ENCODE results near the gene ZYG11A.
"Not testable (repeated sequence)": the region's sequence is repeated elsewhere in the genome, so short reads cannot be mapped to it uniquely, and the experiment has no call there.

The ZYG11A gene

DNA sequence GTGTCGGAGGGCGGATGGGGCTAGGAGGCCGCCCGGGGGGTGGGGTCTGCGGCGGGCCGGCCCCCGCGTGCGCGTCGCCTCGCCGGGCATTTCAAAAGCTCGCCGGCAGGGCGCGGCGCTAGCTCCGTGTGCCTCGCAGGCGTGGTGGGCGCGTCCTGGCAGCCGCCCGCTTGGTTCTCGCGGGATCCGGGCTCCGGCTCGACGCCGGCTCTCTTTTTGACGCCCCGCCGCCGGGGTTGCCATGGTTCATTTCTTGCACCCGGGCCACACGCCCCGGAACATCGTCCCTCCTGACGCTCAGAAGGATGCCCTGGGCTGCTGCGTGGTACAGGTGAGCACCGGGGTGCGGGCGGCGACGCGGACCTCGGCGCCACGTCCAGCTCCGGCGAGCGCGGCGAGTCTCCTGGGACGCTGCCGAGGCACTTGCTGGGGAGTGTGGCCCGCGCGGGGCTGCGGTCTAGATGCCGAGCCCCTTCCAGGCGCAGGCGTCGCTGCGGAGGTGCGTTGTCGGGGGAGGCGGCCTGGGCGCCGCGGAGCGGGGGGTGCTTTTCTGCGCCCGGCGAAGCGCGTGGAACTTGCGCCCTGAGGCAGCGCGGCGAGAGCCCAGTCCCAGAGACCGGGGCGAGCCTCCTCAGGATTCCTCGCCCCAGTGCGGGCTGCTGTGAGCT is at the start of gene ZYG11A:
Gene ZYG11A (plus strand): TSS at position 118 of the 668 bp plus-strand sequence. CDS start 124 bp downstream, at position 242.
- peak; percentile 60 for DNase-seq (ENCODE audit: low read depth)

DNA sequence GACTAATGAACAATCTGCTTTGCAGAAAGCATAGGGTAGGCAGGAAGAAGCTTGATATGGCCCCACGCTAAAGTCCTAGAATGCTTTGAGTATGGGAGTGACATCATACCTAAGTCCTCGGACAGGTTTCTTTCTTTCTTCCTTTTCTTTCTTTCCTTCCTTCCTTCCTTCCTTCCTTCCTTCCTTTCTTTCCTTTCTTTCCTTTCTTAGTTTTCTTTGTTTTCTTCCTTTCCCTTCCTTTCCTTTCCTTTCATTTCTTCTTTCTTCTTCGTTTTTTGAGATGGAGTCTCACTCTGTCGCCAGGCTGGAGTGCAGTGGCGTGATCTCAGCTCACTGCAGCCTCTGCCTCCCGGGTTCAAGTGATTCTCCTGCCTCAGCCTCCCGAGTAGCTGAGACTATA is 48.8 kb upstream of the ZYG11A start:
- DNase-seq (ENCODE audit: low read depth): not testable (repeated sequence)

DNA sequence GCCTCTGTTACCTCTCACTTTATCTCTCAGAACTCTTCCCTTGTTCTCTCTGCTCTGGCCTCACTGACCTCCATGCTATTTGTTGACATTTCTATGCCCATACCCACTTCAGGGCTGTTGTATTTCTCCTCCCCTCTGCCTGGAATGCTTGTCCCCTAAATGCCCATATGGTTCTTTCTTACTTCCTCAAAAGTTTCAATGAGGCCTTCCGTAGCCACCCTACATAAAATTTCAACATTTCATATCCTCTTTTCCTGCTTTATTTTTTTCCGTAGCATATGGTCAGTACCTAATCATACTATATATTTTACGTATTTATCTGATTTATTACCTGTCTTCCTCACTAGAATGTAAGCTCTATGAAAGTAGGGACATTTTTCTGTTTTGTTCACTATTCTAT is 47.1 kb upstream of the ZYG11A start:
- DNase-seq (ENCODE audit: low read depth): no peak

DNA sequence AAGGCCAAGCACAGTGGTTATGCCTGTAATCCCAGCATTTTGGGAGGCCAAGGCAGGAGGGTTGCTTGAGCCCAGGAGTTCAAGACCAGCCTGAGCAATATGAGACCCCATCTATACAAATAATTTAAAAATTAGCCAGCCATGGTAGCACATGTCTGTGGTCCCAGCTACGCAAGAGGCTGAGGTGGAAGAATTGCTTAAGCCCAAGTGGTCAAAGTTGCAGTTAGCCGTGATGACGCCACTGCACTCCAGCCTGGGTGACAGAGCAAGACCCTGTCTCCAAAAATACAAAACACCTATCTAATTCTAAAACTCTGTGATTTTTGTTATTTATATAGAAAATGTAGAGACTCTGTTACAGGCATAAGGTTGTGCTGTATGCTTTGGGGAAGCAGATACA is 44.2 kb upstream of the ZYG11A start:
- no peak for DNase-seq (ENCODE audit: low read depth)

DNA sequence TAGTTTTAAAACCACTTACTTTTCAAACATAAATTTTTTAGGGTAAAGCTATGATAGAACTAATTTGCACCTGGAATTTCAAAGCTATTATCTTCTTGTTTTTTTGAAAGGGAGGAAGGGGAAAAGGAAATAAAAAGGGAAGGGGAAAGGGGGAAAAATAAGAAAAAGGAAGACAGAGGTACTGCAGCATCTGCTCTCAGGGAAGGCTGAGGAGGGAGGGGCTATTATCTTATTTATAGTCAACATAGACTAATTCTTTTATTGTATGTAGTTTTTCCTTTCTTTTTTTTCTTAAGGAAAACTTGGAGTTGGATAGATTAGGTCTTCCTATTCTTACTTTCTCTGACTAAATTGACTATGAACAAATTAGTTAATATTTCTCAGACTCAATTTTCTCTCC is 41.5 kb upstream of the ZYG11A start:
- DNase-seq (ENCODE audit: low read depth): no peak

DNA sequence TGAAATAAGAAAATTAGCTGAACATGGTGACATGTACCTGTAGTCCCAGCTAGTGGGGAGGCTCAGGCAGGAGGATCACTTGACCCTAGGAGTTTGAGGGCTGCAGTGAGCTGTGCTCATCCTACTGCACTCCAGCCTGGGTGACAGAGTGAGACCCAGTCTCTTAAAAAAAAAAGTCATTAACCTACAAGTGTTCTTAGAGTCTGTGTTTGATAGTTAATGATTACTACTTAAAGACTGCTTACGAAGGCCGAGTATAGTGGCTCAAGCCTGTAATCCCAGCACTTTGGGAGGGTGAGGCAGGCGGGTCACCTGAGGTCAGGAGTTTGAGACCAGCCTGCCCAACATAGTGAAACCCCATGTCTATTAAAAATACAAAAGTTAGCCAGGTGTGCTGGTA is 38.5 kb upstream of the ZYG11A start:
- not testable (repeated sequence) for DNase-seq (ENCODE audit: low read depth)

DNA sequence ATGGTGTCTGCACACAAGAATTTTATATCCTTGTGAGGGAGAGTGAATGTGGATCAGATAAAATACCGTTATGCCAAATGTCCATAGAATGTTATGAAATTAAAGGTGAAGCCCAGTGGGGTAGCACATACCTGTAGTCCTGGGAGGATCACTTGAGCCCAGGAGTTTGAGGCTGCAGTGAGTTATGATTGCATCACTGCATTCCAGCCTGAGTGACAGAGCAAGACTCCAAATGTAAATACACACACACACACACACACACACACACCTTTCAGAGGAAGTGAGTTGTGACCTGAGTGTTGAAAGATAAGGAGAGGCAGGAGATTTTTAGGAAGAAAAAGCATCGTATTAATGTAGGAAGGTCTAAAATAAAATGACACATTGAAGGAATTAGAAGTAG is 28.1 kb upstream of the ZYG11A start:
- no peak for DNase-seq (ENCODE audit: low read depth)

DNA sequence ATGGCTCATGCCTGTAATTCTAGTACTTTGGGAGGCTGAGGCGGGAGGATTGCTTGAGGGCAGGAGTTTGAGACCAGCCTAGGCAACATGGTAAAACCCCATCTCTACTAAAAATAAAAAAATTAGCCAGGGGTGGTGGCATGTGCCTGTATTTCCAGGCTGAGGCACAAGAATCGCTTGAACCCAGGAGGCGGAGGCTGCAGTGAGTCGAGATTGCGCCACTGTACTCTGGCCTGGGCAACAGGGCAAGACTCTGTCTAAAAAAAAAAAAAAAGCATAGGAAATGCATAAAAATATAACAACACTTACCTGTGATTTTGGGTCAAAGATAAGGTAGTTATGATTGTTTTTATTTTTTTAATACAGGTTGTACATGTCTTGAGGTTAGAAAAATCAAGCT is 21.7 kb upstream of the ZYG11A start:
- DNase-seq (ENCODE audit: low read depth): not testable (repeated sequence)

DNA sequence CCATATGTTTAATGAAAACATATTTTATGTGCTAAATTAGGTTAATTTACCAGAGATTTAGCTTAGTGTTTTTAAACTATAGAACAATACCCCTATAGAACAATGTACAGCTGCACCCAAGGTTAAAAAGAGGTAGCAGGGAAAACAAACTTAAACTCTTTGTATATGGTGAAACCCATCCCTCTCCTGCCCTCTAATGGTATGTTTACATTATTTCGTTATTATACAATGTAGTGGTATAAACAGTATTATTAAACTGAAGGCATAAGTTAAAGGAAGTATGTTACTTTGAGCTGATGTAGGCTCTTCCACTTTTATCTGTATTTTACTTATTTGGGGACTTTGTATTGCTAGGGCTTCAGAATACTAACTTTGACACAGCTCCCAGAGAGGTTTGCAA is 16.7 kb upstream of the ZYG11A start:
- no peak for DNase-seq (ENCODE audit: low read depth)

DNA sequence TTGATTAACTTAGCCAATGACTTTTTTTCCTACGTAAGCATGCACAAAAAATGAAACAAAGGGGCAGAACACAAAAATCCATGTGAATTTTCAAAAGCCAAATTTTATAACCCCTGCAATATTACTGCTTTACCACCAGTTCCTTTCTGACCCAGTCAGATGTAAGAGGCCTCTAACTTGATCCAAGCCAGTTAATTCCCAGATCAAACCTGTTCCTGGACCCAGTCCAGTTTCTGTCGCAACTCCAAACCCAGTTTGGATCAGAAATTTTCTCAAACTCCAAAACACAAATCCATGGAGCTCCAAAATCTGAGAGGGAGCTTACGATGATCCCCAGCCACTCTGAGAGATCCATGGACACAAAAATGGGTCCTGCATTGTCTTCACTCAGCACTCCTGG is 7.8 kb upstream of the ZYG11A start:
- DNase-seq (ENCODE audit: low read depth): no peak

DNA sequence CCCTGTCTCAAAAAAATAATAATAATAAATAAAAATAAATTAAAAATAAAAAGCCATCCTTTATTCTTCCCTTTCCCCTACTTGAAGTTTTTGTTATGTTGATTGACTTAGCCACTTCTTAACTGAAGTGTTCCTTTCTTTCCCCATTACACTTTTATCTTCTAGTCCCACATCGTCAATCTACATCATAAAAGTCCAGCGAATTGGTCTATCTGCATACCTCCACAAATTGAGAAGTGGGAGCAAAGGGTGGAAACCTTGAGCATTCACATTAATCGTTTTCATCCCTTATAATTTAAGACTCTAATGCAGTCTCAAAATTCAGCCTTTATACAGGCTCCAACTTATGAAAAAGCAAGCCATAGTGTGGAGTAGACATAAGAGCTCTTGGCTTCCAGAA is 6.5 kb upstream of the ZYG11A start:
- DNase-seq (ENCODE audit: low read depth): no peak

DNA sequence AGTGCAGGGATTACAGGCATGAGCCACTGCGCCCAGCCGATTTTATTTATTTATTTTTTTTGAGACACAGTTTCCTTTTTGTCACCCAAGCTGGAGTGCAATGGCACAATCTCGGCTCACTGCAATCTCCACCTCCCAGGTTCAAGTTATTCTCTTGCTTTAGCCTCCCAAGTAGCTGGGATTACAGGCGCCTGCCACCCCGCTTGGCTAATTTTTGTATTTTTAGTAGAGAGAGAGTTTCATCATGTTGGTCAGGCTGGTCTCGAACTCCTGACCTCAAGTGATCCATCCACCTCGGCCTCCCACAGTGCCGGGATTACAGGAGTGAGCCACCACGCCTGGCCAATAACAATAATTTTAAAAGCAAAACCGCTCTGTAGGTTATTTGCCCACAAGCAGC is 3.4 kb upstream of the ZYG11A start:
- not testable (repeated sequence) for DNase-seq (ENCODE audit: low read depth)

DNA sequence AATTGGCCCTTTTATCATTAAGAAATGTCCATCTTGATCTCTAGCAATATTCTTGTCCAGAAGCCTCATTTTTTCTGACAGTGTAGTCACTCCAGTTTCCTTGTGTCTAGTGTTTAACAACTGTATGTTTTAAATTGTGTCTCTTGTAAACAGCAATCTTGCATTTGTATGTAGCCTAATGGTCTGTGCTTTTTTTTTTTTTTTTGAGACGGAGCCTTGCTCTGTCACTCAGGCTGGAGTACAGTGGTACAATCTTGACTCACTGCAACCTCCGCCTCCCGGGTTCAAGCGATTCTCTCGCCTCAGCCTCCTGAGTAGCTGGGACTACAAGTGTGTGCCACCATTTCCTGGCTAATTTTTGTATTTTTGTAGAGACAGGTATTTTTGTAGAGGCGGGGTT is 2.6 kb downstream of the ZYG11A start:
- DNase-seq (ENCODE audit: low read depth): not testable (repeated sequence)

DNA sequence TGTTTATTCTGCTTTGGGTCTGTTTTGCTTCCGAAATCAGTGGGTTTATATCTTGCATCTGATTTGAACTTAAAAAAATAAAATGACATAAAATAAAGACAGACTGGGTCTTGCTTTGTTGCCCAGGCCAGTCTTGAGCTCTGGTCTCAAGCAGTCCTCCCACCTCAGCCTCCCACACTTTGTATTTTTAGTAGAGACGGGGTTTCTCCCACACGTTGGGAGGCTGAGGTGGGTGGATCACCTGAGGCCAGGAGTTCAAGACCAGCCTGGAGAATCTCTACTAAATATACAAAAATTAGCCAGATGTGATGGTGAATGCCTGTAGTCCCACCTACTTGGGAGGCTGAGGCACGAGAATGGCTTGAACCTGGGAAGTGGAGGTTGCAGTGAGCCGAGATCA is 5.9 kb downstream of the ZYG11A start:
- no peak for DNase-seq (ENCODE audit: low read depth)

DNA sequence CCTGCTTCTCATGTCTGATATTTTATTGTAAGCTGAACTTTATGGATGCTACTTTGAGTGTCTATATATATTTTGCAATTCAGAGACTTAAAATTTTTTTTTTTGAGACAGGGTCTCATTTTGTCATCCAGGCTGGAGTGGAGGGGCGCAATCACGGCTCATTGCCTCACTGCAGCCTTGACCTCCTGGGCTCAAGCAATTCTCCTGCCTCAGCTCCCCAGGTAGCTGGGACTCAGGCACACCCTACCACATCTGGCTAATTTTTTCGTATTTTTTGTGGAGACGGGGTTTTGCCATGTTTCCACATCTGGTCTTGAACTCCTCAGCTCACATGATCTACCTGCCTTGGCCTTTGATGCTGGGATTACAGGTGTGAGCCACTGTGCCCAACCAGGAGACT is 8.4 kb downstream of the ZYG11A start:
- no peak for DNase-seq (ENCODE audit: low read depth)

DNA sequence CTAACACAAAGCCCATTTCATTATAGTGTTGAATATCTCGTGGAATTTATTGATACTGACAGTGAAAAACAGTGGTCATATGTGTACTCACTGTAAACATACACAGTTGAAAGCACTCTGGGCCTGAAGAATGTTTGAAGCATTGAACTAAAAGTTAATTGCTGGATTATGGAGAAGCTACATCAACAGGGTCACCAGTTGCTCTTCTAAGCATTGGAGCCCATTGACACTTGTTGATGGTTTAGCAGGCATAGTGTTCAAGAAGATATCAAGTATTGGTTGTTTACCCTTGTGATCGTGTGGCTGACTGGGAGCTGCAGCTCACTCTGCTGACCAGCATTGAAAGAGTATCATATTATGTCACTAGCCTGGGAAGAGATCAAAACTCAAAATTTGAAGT is 10.3 kb downstream of the ZYG11A start:
- DNase-seq (ENCODE audit: low read depth): no peak

DNA sequence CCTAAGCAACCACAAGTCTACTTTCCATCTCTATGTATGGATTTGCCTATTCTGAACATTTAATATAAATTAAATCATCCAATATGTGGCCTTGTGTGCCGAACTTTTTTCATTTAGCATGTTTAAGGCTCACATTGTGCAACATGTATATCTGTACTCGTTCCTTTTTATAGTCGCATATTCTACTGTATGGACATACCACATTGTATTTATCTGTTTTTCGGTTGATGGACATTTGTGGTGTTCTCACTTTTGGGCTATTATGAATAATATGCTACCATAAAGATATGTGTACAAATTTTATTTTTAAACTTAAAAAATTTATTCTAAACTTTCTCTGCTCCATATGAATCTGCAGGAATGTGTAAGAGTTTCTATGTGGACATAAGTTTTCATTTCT is 13.0 kb downstream of the ZYG11A start:
- DNase-seq (ENCODE audit: low read depth): no peak

DNA sequence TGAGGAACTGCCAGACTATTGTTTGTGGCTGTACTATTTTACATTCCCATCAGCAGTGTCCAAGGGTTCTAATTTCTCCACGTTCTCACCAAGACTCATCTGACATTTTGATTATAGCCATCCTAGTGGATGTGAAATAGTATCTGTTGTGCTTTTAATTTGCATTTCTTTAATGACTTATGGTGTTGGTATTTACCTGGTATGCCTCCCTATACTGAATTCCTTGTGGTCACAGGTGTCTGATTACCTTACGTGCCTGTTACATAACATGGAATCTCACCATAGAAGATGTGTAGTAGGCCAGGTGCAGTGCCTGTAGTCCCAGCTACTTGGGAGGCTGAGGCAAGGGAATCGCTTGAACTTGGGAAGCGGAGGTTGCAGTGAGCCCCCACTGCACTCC is 13.5 kb downstream of the ZYG11A start:
- DNase-seq (ENCODE audit: low read depth): no peak

DNA sequence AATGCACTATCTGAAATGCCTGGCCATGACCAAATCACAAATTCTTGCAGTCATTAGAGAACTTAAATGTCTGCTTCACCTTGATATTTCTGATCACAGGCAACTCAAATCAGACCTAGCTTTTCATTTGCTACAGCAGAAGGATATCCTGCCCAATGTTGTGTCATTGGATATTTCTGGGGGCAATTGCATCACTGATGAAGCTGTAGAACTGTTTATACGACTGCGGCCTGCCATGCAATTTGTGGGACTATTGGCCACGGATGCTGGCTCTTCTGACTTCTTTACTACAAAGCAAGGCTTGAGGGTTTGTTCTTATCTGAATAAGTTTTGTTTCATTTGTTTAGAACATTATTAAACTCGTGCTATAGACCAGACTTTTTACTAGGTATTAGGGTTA is 14.9 kb downstream of the ZYG11A start:
- DNase-seq (ENCODE audit: low read depth): no peak

DNA sequence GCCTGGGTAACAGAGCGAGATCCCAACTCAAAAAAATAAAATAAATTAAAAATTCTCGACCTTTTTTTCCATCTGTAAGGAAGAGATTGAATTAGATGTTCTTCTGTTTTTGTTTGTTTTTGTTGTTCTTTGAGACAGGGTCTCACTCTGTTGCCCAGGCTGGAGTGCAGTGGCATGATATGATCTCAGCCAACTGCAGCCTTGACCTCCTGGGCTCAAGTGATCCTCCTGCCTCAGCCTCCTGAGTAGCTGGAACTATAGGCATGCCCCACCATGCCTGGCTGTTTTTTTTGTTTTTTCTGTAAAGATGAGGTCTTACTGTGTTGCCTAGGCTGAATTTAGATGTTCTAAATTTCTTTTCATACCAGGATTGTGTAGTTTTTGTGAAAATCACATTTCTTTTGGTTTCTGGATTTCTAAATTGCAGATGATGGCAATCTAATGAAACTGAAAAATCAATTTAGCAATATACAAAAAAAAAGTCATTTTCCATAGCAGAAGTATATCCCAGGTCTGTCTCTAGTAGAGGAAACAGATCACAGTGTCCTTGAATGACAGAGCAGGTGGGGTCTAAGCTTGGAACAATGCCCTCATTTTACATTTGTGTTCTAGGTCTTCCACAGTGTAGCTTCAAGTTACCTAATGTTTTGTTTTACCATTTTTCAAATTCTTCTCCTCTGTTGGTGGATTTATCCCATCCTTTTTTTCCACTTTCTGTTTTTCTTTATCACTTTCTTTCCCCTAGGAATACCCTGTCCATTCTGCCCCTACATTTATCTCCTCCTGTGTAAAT is 20.3 kb downstream of the ZYG11A start:
- no peak for DNase-seq (ENCODE audit: low read depth)

DNA sequence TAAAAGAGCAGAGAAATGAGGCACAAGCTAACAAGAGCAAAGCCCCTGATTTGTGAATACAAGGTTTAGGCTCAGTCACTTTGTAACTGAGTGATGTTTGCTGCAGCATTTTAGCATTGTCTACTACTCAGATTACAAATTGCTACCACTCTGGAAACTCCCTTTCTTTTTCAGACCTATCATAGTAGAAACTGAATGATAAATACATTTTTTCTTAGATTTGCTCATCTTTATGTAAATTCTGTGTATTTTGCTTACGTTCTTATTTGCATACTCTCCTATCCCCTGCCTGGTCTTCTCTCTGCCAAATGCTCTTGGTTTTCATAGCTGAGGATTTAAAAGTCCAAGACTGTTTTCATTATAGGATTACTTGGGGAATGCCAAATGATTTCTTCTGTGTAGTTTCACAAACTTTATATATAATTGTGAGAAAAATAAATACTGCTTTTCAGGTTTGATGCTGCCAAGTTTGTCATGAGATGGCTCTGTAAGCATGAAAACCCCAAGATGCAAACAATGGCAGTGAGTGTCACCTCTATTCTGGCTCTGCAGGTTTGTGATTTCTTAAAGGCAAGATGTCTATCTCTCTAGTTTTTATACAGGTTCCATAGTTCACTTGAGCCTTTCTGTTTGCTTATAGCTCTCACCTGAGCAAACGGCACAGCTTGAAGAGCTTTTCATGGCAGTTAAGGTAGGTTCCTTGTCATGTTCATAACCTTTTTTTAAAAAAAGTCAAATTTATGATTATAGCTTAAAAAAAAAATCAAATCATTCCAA is 24.7 kb downstream of the ZYG11A start:
- no peak for DNase-seq (ENCODE audit: low read depth)

DNA sequence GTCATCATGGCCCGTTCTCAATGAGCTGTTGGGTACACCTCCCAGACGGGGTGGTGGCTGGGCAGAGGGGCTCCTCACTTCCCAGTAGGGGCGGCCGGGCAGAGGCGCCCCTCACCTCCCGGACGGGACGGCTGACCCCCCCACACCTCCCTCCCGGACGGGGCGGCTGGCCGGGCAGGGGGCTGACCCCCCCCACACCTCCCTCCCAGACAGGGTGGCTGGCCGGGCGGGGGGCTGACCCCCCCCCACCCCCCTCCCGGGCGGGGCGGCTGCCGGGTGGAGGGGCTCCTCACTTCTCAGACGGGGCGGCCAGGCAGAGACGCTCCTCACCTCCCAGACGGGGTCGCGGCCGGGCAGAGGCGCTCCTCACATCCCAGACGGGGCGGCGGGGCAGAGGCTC is 27.2 kb downstream of the ZYG11A start:
- not testable (repeated sequence) for DNase-seq (ENCODE audit: low read depth)

DNA sequence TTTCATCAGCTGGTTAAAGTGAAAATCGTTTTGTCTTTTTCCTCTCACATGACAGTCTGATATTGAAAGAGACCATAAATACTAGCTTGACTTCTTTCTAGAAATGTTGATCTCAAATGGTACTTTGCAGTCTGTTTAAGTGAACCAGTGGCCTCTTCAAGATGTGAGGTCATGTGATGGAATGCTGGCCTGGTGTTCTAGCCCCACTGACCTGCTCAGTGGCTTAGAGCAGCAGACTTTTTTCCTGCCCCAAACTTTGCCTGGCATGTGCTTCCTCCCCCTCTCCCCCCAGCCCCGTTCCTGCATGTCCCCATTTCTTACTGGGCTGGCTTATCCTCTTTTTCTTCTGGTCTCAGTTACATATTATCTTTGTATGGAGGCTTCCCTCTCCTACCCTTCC is 34.3 kb downstream of the ZYG11A start:
- DNase-seq (ENCODE audit: low read depth): no peak
